AG09319 (cell line): Measurements from ENCODE around the gene HSDL2.

Experiments used
- DNase-seq: peaks from one replicate; pipeline ENCODE4 v3.0.0-alpha.2; 2010; ENCODE audit warnings: low read depth; ENCODE audit errors: extremely low read depth
- CTCF ChIP-seq: IDR thresholded peaks from 2 replicates; pipeline ENCODE4 v1.5.1; 2011; ENCODE audit warnings: low read depth, mild to moderate bottlenecking, inconsistent platforms, low read length, moderate library complexity

Gene HSDL2

GRCh38 chr9:112378328-112379176 lies 1.4 kb upstream of the HSDL2 start:
- no peak for DNase-seq
- TF ChIP-seq CTCF: no peak

- DNase-seq: peak; percentile 96
- no peak for TF ChIP-seq CTCF
These were observed 469 bp upstream of the HSDL2 start for GRCh38 chr9:112379177-112380101.

- no peak for TF ChIP-seq CTCF
- DNase-seq: no peak
These were observed 915 bp downstream of the HSDL2 start for GRCh38 chr9:112380825-112381221.

GRCh38 chr9:112382066-112382465 lies 2.2 kb downstream of the HSDL2 start:
- no peak for TF ChIP-seq CTCF

GRCh38 chr9:112382501-112383364 lies 2.8 kb downstream of the HSDL2 start:
- TF ChIP-seq CTCF: no peak
- DNase-seq: no peak

More at GRCh38 chr9:112382066-112382465, 2.2 kb downstream of the HSDL2 start:
- DNase-seq: no peak

GRCh38 chr9:112384219-112384618 lies 4.3 kb downstream of the HSDL2 start:
- TF ChIP-seq CTCF: no peak
- DNase-seq: no peak
